Gastrocnemius medialis (tissue), 4 donors: ENCODE data around the gene UTRN. TPM values are rescaled to one million over a fixed set of nuclear protein-coding genes. Genes with fewer than 3 reads are reported as not detected.

Source experiments
- ATAC-seq, 2 donors: fragments of 150-250 bp; one replicate each; pipeline ENCODE4 v1.9.1; 2016
- DNase-seq, 2 donors: peaks; one replicate each; pipeline ENCODE4 v3.0.0-alpha.2; 2019
- H3K27ac ChIP-seq, 4 donors: fragments of 200-600 bp; sonication (generic); 1 replicate in 1 of 4; 2 replicates in 3 of 4; pipeline ENCODE4 v1.5.1; 2016 to 2018; ENCODE audit warnings: mild to moderate bottlenecking in 2 of 4, moderate library complexity in 1 of 4
- H3K27me3 ChIP-seq, 3 donors: fragments of 200-600 bp; sonication (generic) in 2 of 3; 1 replicate in 1 of 3; 2 replicates in 2 of 3; pipeline versions ENCODE4 v1.5.1 to v1.6.0; 2016 to 2019; ENCODE audit warnings: mild to moderate bottlenecking in 1 of 3, moderate library complexity in 1 of 3
- H3K36me3 ChIP-seq, 2 donors: fragments of 200-600 bp; sonication (generic) in 1 of 2; one replicate each; pipeline ENCODE4 v1.5.1; 2017 to 2018
- H3K4me1 ChIP-seq, 2 donors: fragments of 200-600 bp; sonication (generic) in 1 of 2; one replicate each; pipeline ENCODE4 v1.5.1; 2016 to 2017; ENCODE audit warnings: mild to moderate bottlenecking in 2 of 2
- H3K4me3 ChIP-seq, 4 donors: fragments of 200-600 bp; sonication (generic) in 3 of 4; 1 replicate in 1 of 4; 2 replicates in 3 of 4; pipeline ENCODE4 v1.5.1; 2016 to 2019; ENCODE audit warnings: mild to moderate bottlenecking in 2 of 4
- H3K9me3 ChIP-seq, 3 donors: fragments of 200-600 bp; sonication (generic) in 2 of 3; 1 replicate in 1 of 3; 2 replicates in 2 of 3; pipeline ENCODE4 v1.5.1; 2016 to 2019
- POLR2A ChIP-seq, 2 donors: fragments of 450-650 bp; IDR thresholded peaks; one replicate each; pipeline ENCODE4 v1.6.1; 2017; ENCODE audit warnings: antibody characterized with exemption in 2 of 2, mild to moderate bottlenecking in 2 of 2, moderate library complexity in 2 of 2
- in situ Hi-C, 4 donors: fragments of 200-750 bp; cut with MboI; loops; one replicate each; pipeline versions ENCODE4 v1.15.0 to v1.8.0; 2017; ENCODE audit warnings: low sequenced_read_pairs in 4 of 4
- intact Hi-C: fragments of 100-400 bp; cut with DNase I; formaldehyde crosslinking; loops from one replicate; pipeline ENCODE4 v1.15.1; 2023; ENCODE audit warnings: low total_unique reads
- total RNA-seq, 4 donors: library from RNA; depleted of rRNA; stranded (reverse); fragments of >200 nt; gene quantifications; one replicate each; pipeline versions ENCODE4 v1.1.0 to v1.2.3, GENCODE V29; 2016
- TF ChIP-seq, protein P1 (sequence below), 5 experiments: fragments of 450-650 bp in 3 of 5; fragments of 200-600 bp in 2 of 5; sonication (generic) in 2 of 5; IDR thresholded peaks in 4 of 5; conservative IDR thresholded peaks in 1 of 5; 1 replicate in 4 of 5; 2 replicates in 1 of 5; pipeline ENCODE4 v1.5.1; 2016 to 2019; ENCODE audit warnings: antibody characterized with exemption in 5 of 5, mild to moderate bottlenecking in 3 of 5, moderate library complexity in 3 of 5

UTRN gene
- total RNA-seq, 4 donors from 2014 or later = 24.1 to 66.3 (median 40.1) TPM

DNA sequence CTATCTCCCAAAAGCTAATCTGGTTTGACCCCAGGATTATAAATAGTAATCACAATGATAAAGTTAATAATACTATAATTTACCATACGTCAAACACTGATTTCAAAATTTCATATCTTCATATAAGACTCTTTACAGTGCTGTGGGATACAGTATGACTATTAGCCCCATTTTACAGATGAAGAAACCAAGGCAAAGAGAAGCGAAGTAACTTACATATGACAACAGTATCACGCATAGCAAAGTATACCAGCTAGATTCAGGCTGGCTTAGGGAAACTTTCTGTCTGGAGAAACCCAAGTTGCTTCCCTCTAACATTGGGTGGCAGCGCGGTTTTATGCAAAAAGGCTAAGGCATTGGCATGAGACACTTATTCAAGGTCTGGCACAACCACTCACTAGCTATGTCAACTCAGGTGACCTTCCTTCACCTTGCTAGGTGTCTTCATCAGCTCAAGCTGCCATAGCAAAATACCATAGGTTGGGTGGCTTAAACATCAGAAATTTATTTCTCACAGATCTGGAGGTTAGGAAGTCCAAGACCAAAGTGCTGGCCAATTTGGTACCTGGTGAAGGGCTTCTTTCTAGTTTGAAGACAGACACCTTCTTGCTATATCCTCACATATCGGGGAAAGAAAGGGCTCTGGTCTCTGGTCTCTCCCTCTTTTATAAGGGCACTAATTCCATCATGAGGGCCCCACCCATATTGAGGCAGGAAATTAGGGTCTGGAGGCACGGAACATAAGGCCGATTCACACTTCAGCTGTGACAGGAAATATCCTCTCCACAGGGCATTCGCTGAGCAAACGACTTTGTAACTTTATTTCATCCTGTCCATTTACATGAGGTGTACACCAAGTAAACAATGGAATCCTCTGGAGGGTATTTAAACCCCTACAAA, 22.4 kb upstream of the UTRN start:
- H3K9me3 ChIP-seq = no peaks in the 10 kb centered on the region
- ATAC-seq (no peak), DNase-seq (no peak)
- H3K4me1 ChIP-seq = peaks cover 21 to 26% of the 10 kb centered on the region in 2 donors
- H3K27me3 ChIP-seq = no peaks in the 10 kb centered on the region
- H3K36me3 ChIP-seq = no peaks in the 10 kb centered on the region
- no peak overlapping the region for H3K4me3 ChIP-seq
- intact Hi-C loops = no loop called here
- no peak overlapping the region for H3K27ac ChIP-seq
- in situ Hi-C loops = no loop called here
- TF ChIP-seq POLR2A (IDR thresholded peaks at IDR 0.05) = no peak
- TF ChIP-seq, protein P1, sequence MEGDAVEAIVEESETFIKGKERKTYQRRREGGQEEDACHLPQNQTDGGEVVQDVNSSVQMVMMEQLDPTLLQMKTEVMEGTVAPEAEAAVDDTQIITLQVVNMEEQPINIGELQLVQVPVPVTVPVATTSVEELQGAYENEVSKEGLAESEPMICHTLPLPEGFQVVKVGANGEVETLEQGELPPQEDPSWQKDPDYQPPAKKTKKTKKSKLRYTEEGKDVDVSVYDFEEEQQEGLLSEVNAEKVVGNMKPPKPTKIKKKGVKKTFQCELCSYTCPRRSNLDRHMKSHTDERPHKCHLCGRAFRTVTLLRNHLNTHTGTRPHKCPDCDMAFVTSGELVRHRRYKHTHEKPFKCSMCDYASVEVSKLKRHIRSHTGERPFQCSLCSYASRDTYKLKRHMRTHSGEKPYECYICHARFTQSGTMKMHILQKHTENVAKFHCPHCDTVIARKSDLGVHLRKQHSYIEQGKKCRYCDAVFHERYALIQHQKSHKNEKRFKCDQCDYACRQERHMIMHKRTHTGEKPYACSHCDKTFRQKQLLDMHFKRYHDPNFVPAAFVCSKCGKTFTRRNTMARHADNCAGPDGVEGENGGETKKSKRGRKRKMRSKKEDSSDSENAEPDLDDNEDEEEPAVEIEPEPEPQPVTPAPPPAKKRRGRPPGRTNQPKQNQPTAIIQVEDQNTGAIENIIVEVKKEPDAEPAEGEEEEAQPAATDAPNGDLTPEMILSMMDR (IDR thresholded peaks at IDR 0.05 in 4 of 5, conservative IDR thresholded peaks at IDR 0.05 in 1 of 5) = no peak

DNA sequence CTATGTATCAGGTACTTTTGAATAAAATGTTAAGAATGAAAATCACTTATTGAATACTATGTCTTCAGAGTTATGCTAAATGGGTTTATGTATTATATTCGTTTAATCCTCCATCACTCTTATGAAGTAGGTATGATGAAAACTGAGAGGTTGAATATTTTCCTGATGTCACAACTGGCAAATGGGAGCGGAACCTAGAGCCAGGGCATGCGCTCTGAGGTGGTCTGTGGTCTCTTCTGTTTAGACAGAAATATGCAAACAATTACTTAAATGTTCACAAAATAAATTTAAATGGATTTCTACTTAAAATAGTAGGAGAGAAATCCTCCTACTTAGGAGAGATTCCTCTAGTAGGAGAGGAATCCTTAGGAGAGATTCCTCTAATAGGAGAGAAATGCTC, 21.3 kb upstream of the UTRN start:
- DNase-seq (no peak), ATAC-seq (no peak)
- in situ Hi-C loops = no loop called here
- no peak overlapping the region for H3K4me3 ChIP-seq
- intact Hi-C loops = no loop called here
- peaks cover 21 to 26% of the 10 kb centered on the region in 2 donors for H3K4me1 ChIP-seq
- no peaks in the 10 kb centered on the region for H3K36me3 ChIP-seq
- H3K27ac ChIP-seq = no peak overlapping the region
- H3K9me3 ChIP-seq = no peaks in the 10 kb centered on the region
- no peaks in the 10 kb centered on the region for H3K27me3 ChIP-seq
- TF ChIP-seq, protein P1 (IDR thresholded peaks at IDR 0.05 in 4 of 5, conservative IDR thresholded peaks at IDR 0.05 in 1 of 5) = no peak
- TF ChIP-seq POLR2A (IDR thresholded peaks at IDR 0.05) = no peak

DNA sequence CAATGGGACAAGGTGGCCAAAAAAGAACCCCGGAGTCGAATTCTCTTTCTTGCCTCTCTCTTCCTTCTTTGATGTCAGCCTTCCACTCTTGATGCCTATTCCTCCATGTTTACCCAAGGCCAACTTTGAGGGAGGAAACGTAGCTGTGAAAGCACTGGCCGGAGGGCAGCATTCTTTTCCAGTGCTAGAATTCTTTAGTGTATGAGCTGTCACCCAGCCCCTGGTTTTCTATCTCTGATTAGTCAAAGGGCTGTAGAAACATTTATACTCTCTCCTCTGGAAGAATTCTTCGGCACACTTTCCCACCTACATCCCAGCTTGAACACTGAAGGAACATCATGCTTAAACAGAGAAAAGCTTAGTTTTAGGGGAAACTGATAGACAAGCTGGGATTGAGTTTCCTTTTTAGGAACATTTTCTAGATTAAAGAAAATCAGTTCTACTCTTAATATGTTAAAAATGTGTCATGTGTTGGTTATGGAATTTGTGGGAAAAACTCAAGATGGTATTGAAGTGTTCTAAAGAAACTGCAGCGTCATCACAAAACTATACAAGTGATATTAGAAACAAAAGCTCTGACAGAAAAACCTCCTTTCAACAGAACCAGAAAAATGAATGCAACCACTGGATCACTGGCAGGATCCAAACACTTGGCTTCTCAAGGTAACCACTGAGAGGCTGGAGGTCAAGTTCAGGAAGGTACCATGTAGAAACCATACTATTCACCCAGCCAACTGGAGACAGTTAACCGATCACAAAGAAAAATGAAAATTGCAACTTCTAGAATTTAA, 20.7 kb upstream of the UTRN start:
- in situ Hi-C loops = no loop called here

DNA sequence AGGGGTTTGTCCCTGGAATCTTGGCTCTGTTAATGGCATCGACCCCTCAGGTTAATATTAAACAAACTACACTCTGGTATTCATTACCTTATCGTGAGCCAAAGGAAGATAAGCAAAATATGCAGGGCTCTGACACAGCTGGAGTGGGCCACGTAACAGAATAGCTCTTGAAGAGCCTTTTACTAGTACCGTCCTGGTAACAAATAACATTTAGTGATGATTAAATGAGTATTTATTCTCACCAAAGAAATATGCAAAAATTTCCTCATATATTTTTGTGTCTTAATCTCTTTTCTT, 20.1 kb upstream of the UTRN start:
- Histone ChIP-seq H3K36me3 (no peaks in the 10 kb centered on the region), H3K9me3 (no peaks in the 10 kb centered on the region), H3K27me3 (no peaks in the 10 kb centered on the region), H3K27ac (peak overlapping the region in 3 of 4 donors; percentile 72 to 87 (median 74)), H3K4me1 (peaks cover 21 to 26% of the 10 kb centered on the region in 2 donors), H3K4me3 (no peak overlapping the region)
- DNase-seq (no peak), ATAC-seq (no peak)
- in situ Hi-C loops = no loop called here
- TF ChIP-seq POLR2A (IDR thresholded peaks at IDR 0.05) = no peak
- TF ChIP-seq, protein P1 (IDR thresholded peaks at IDR 0.05 in 4 of 5, conservative IDR thresholded peaks at IDR 0.05 in 1 of 5) = no peak
- intact Hi-C loops = loop anchor here (5.0 kb wide), 2 partner anchors 48 to 67 kb away; no protein-coding TSS in a partner anchor

More for the DNA sequence above, 20.7 kb upstream of the UTRN start:
- Histone ChIP-seq H3K27me3 (no peaks in the 10 kb centered on the region), H3K27ac (peak overlapping the region in 2 of 4 donors; percentile 72 to 87), H3K9me3 (no peaks in the 10 kb centered on the region), H3K36me3 (no peaks in the 10 kb centered on the region), H3K4me1 (peaks cover 21 to 26% of the 10 kb centered on the region in 2 donors), H3K4me3 (no peak overlapping the region)
- DNase-seq (no peak), ATAC-seq (no peak)
- TF ChIP-seq, protein P1 (IDR thresholded peaks at IDR 0.05 in 4 of 5, conservative IDR thresholded peaks at IDR 0.05 in 1 of 5) = no peak
- TF ChIP-seq POLR2A (IDR thresholded peaks at IDR 0.05) = no peak
- intact Hi-C loops = loop anchor here (5.0 kb wide), 2 partner anchors 47 to 68 kb away; no protein-coding TSS in a partner anchor
